Peyer's patch (tissue), 4 donors: ENCODE measurements around the gene GRID2.

ENCODE experiments used
- POLR2A ChIP-seq, 2 donors: fragments of 450-650 bp; IDR thresholded peaks; one replicate each; pipeline ENCODE4 v1.5.1; 2017; ENCODE audit warnings: antibody characterized with exemption in 2 of 2, mild to moderate bottlenecking in 2 of 2, moderate library complexity in 2 of 2
- TF ChIP-seq, protein P1 (sequence below), 6 experiments: fragments of 450-650 bp in 4 of 6; fragments of 200-600 bp in 2 of 6; sonication (generic) in 1 of 6; IDR thresholded peaks; one replicate each; pipeline ENCODE4 v1.5.1; 2017 to 2019; ENCODE audit warnings: antibody characterized with exemption in 6 of 6, mild to moderate bottlenecking in 3 of 6, moderate library complexity in 1 of 6

DNA sequence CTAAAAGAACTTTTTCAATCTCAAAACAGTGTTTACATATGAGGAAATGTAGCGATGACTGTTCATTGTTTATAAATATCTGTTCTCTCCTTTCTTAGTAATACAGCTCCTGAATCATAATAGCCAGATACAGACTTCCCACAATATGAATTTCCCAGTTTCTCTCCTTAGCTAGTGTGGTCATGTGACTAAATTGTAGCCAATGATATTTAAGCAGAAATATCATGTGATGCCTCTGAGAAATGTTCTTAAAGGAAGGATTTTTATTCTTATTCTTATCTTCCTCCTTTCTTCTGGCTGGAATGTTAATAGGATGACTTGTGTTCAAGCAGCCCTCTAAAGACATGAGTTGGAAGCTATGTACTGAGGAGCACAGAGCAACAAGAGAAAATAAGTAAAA is 1141.1 kb downstream of the GRID2 start:
- TF ChIP-seq, protein P1, sequence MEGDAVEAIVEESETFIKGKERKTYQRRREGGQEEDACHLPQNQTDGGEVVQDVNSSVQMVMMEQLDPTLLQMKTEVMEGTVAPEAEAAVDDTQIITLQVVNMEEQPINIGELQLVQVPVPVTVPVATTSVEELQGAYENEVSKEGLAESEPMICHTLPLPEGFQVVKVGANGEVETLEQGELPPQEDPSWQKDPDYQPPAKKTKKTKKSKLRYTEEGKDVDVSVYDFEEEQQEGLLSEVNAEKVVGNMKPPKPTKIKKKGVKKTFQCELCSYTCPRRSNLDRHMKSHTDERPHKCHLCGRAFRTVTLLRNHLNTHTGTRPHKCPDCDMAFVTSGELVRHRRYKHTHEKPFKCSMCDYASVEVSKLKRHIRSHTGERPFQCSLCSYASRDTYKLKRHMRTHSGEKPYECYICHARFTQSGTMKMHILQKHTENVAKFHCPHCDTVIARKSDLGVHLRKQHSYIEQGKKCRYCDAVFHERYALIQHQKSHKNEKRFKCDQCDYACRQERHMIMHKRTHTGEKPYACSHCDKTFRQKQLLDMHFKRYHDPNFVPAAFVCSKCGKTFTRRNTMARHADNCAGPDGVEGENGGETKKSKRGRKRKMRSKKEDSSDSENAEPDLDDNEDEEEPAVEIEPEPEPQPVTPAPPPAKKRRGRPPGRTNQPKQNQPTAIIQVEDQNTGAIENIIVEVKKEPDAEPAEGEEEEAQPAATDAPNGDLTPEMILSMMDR (IDR thresholded peaks at IDR 0.05), result no peak
- TF ChIP-seq POLR2A (IDR thresholded peaks at IDR 0.05), result no peak
